Hepatocyte (in vitro differentiated cells): Measurements from ENCODE around the gene ZNF835.

Source experiments
- CTCF ChIP-seq: fragments of 200-600 bp; sonication (generic); IDR thresholded peaks from 2 replicates; pipeline ENCODE4 v1.5.1; 2016; ENCODE audit warnings: antibody characterized with exemption, mild to moderate bottlenecking; ENCODE audit not compliant: poor library complexity
- EZH2 ChIP-seq: fragments of 200-600 bp; sonication (generic); IDR thresholded peaks from 2 replicates; pipeline ENCODE4 v1.6.1; 2016; ENCODE audit warnings: antibody characterized with exemption, mild to moderate bottlenecking, borderline replicate concordance

GRCh38 chr19:56692206-56692895 lies 20.8 kb upstream of the ZNF835 start:
- TF ChIP-seq CTCF (no peak), EZH2 (no peak)
